Activated T-cell treated with anti-CD3 and anti-CD28 coated beads, Interleukin-2, amount 50 U/mL, for 4 hours (primary cell): ENCODE measurements around the gene JAKMIP1. TPM values are rescaled to one million over a fixed set of nuclear protein-coding genes. Genes with fewer than 3 reads are reported as not detected.

Source experiments
- ATAC-seq, 2 donors: fragments of 200-7000 bp; cut with Tn5 transposase; one replicate each; pipeline ENCODE4 v1.10.0; 2021
- DNase-seq: peaks from one replicate; pipeline ENCODE4 v3.0.0-alpha.2; 2020
- H3K27me3 Mint-ChIP-seq: one replicate; pipeline ENCODE4 v1.8.0; 2021; ENCODE audit warnings: low read depth, mixed read lengths
- H3K36me3 Mint-ChIP-seq: one replicate; pipeline ENCODE4 v1.8.0; 2022; ENCODE audit warnings: mixed read lengths; ENCODE audit not compliant: insufficient read depth
- H3K4me1 Mint-ChIP-seq: one replicate; pipeline ENCODE4 v1.8.0; 2021; ENCODE audit warnings: low read depth, mixed read lengths
- H3K4me3 Mint-ChIP-seq: one replicate; pipeline ENCODE4 v1.8.0; 2021; ENCODE audit warnings: mild to moderate bottlenecking, moderate library complexity, mixed read lengths
- H3K9me3 Mint-ChIP-seq: one replicate; pipeline ENCODE4 v1.8.0; 2021; ENCODE audit warnings: mixed read lengths
- total RNA-seq, 3 donors: library from RNA; stranded (reverse); gene quantifications; one replicate each; pipeline ENCODE4 v1.2.1, GENCODE V29; 2021

JAKMIP1 gene
- total RNA-seq, 3 donors from 2014 or later, result 1.1 to 3.7 (median 3.3) TPM

GRCh38 chr4:6123541-6123940 lies 76.8 kb downstream of the JAKMIP1 start:
- no peaks in the 10 kb centered on the region for H3K27me3 Mint-ChIP-seq
- no peaks in the 10 kb centered on the region for H3K9me3 Mint-ChIP-seq
- H3K4me1 Mint-ChIP-seq, result no peaks in the 10 kb centered on the region
- ATAC-seq (no peak), DNase-seq (no peak)
- H3K36me3 Mint-ChIP-seq, result no peaks in the 10 kb centered on the region
- H3K4me3 Mint-ChIP-seq, result no peak overlapping the region

DNA sequence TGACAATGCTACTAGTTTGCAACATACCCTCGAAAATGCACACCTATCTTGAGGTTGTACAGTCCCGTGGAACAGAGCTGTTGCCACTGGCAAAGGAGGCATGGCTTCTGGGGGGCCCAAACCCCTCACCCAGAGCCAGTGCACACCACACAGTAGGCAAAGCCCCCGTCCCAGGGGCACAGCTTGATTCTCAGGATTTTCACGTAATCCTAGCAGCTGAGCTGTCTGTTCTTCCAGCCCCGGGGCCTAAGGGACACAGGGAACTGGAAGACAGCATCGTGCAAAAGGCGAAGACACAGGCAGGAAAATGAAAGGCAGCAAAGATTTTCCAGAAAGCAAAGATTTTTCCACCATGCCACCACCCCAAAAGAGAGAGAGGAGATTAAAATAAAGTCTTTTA lies 77.2 kb downstream of the JAKMIP1 start:
- Mint-ChIP-seq H3K4me3 (no peak overlapping the region), H3K27me3 (no peaks in the 10 kb centered on the region), H3K9me3 (no peaks in the 10 kb centered on the region), H3K4me1 (no peaks in the 10 kb centered on the region), H3K36me3 (no peaks in the 10 kb centered on the region)
- no peak for DNase-seq
- ATAC-seq, result no peak

DNA sequence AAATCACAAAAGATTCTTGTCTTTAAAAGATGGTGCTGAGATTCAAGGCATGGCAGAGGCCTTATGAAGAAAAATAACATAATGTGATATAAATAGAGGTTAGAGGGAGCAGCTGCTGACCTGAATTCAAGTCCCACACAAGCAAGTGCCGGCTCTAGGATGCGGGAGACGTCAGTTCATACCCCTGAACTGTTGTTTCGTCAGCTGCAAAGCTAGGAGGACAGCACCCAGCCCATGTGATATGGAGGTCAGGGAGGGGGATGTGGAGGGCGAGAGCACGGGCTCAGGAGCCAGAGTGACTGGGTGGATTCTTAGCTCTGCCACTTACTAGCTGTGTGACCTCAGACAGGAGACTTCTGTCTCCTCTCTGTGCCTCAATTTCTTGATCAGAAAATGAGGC lies 77.9 kb downstream of the JAKMIP1 start:
- H3K36me3 Mint-ChIP-seq, result no peaks in the 10 kb centered on the region
- H3K4me1 Mint-ChIP-seq, result no peaks in the 10 kb centered on the region
- no peaks in the 10 kb centered on the region for H3K9me3 Mint-ChIP-seq
- H3K4me3 Mint-ChIP-seq, result no peak overlapping the region
- H3K27me3 Mint-ChIP-seq, result no peaks in the 10 kb centered on the region
- DNase-seq, result no peak
- no peak for ATAC-seq

DNA sequence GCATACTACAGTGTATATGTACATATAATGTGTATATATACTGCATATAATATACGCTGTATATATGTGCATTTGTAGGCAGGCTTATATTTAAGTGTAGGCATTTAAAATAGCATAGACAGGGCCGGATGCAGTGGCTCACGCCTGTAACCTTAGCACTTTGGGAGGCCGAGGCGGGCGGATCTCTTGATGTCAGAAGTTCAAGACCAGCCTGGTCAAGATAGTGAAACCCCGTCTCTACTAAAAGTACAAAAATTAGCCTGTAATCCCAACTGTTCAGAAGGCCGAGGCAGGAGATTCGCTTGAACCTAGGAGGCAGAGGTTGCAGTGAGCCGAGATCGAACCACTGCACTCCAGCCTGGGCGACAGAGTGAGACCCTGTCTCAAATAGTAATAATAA lies 78.4 kb downstream of the JAKMIP1 start:
- H3K27me3 Mint-ChIP-seq, result peaks cover 2% of the 10 kb centered on the region
- DNase-seq, result no peak
- H3K4me1 Mint-ChIP-seq, result no peaks in the 10 kb centered on the region
- no peaks in the 10 kb centered on the region for H3K9me3 Mint-ChIP-seq
- no peak for ATAC-seq
- no peaks in the 10 kb centered on the region for H3K36me3 Mint-ChIP-seq
- no peak overlapping the region for H3K4me3 Mint-ChIP-seq

DNA sequence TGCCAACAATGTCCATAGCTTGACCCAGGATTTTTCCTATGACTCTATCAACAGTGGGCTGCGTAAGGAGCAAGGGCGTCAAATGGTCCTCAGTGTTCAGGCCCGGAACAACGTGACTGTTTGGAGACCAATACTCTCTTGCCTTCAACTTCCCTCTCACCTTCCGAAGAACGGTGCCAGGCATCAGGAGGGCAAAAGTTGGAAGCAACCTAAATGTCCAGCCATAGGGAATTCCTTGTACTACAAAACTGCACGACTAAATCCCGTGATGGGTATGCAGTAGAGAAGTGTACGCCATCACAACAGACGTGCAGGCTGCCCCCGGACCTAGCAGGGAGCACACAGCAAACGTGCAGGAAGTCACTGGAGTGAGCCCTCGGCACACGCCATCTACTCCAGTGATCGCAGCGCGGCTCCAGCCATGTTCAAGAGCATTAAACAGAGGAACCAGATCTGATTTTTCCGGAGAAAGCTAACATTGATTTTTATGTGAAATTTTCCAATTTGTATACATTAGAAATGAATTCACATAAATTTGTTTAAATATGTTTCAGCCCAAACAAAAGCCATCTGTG lies 79.0 kb downstream of the JAKMIP1 start:
- H3K4me1 Mint-ChIP-seq, result no peaks in the 10 kb centered on the region
- no peak overlapping the region for H3K4me3 Mint-ChIP-seq
- peaks cover 6% of the 10 kb centered on the region for H3K27me3 Mint-ChIP-seq
- DNase-seq (no peak), ATAC-seq (no peak)
- no peaks in the 10 kb centered on the region for H3K9me3 Mint-ChIP-seq
- H3K36me3 Mint-ChIP-seq, result no peaks in the 10 kb centered on the region

DNA sequence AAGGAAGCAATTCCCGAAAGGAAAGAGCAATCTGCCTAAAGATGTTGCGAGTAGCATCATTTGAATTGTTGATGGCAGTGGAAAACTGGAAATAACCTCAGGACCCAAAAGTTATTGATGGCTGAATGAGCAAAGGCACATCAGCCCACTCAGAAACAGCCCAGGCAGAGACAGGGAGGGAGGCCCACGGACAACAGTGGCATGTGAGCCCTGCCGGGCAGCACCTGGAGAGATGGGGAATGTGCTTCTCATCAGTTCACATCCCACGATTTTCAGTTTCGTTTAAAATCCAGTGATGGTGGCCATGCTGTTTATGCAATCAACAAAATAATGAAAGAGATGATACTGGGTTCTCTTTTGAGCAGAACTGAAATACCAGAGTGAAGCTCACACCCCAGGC lies 80.0 kb downstream of the JAKMIP1 start:
- Mint-ChIP-seq H3K9me3 (no peaks in the 10 kb centered on the region), H3K36me3 (no peaks in the 10 kb centered on the region), H3K4me3 (no peak overlapping the region), H3K4me1 (no peaks in the 10 kb centered on the region), H3K27me3 (peaks cover 6% of the 10 kb centered on the region)
- DNase-seq (no peak), ATAC-seq (no peak)

GRCh38 chr4:6119507-6120020 lies 80.8 kb downstream of the JAKMIP1 start:
- no peaks in the 10 kb centered on the region for H3K9me3 Mint-ChIP-seq
- no peak for ATAC-seq
- H3K36me3 Mint-ChIP-seq, result no peaks in the 10 kb centered on the region
- peaks cover 6% of the 10 kb centered on the region for H3K27me3 Mint-ChIP-seq
- DNase-seq, result no peak
- no peak overlapping the region for H3K4me3 Mint-ChIP-seq
- no peaks in the 10 kb centered on the region for H3K4me1 Mint-ChIP-seq

DNA sequence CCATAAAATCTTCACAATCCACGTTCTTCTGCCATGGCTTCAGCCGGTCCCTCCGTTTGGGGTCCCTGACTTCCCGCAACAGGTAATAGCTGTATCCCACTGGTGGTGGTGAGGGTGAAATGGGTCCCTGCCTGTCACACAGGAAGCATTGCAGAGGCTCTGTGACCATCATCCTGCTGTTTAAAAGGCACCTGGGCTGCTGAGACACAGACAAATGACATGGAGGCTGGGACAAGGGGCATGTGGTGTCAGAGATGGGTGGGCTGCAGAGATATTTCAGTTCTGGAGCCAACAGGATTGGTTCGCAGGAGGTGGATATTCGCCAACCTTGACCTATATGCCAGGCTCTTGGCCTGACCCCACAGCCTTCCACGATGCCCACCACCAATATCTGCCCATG lies 82.1 kb downstream of the JAKMIP1 start:
- Mint-ChIP-seq H3K4me3 (no peak overlapping the region), H3K36me3 (no peaks in the 10 kb centered on the region), H3K4me1 (no peaks in the 10 kb centered on the region), H3K9me3 (no peaks in the 10 kb centered on the region), H3K27me3 (peaks cover 9% of the 10 kb centered on the region)
- DNase-seq (no peak), ATAC-seq (no peak)

- DNase-seq (no peak), ATAC-seq (no peak)
- H3K36me3 Mint-ChIP-seq, result no peaks in the 10 kb centered on the region
- H3K9me3 Mint-ChIP-seq, result no peaks in the 10 kb centered on the region
- H3K4me3 Mint-ChIP-seq, result no peak overlapping the region
- peaks cover 9% of the 10 kb centered on the region for H3K27me3 Mint-ChIP-seq
- H3K4me1 Mint-ChIP-seq, result no peaks in the 10 kb centered on the region
Measured at GRCh38 chr4:6116696-6117285, 83.6 kb downstream of the JAKMIP1 start.

- Mint-ChIP-seq H3K4me3 (no peak overlapping the region), H3K4me1 (no peaks in the 10 kb centered on the region), H3K27me3 (peaks cover 9% of the 10 kb centered on the region), H3K9me3 (no peaks in the 10 kb centered on the region), H3K36me3 (no peaks in the 10 kb centered on the region)
- no peak for ATAC-seq
- DNase-seq, result no peak
Measured at GRCh38 chr4:6115746-6116586, 84.4 kb downstream of the JAKMIP1 start.

DNA sequence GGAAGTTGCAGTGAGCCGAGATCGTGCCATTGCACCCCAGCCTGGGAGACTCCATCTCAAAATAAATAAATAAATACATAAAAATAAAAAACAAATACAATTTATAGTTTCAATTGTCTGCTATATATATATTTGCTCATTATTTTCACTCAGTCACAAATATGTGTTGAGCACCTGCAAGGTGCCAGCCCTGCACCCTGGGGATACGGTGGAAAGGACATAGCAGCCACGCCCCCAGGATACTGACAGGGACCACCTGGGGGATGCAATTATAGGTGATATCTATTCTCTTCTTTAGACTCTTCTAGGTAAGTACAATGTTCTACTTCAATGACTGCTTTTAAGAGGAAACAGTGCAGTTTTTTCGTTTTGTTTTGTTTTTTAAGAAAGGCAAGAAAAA lies 85.0 kb downstream of the JAKMIP1 start:
- H3K9me3 Mint-ChIP-seq, result no peaks in the 10 kb centered on the region
- no peak for DNase-seq
- H3K36me3 Mint-ChIP-seq, result no peaks in the 10 kb centered on the region
- no peak overlapping the region for H3K4me3 Mint-ChIP-seq
- H3K27me3 Mint-ChIP-seq, result peaks cover 9% of the 10 kb centered on the region
- ATAC-seq, result no peak
- no peaks in the 10 kb centered on the region for H3K4me1 Mint-ChIP-seq

DNA sequence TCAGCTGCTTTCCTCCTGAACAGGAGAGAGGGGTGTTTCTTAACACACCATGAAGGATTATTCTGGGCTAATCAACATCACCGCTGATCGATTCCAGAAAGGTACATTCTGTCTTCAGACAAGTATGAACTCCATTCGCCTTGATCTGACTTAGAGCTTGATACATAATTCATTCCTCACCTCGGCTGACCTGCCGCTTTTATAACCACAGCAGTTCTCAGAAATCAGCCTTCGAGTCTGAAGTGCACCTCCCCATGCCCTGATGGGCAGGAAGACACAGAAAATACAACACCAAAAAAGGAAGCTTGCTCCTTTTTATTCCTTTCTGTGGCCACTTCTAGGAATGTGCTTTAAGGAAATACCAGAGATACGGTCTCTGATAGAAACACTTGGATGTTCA lies 85.7 kb downstream of the JAKMIP1 start:
- no peaks in the 10 kb centered on the region for H3K9me3 Mint-ChIP-seq
- peaks cover 9% of the 10 kb centered on the region for H3K27me3 Mint-ChIP-seq
- DNase-seq (no peak), ATAC-seq (no peak)
- no peaks in the 10 kb centered on the region for H3K4me1 Mint-ChIP-seq
- H3K4me3 Mint-ChIP-seq, result no peak overlapping the region
- no peaks in the 10 kb centered on the region for H3K36me3 Mint-ChIP-seq

GRCh38 chr4:6114181-6114580 lies 86.2 kb downstream of the JAKMIP1 start:
- Mint-ChIP-seq H3K36me3 (no peaks in the 10 kb centered on the region), H3K9me3 (no peaks in the 10 kb centered on the region), H3K4me3 (no peak overlapping the region), H3K4me1 (no peaks in the 10 kb centered on the region), H3K27me3 (peaks cover 9% of the 10 kb centered on the region)
- no peak for ATAC-seq
- DNase-seq, result no peak

- H3K27me3 Mint-ChIP-seq, result peaks cover 9% of the 10 kb centered on the region
- DNase-seq (no peak), ATAC-seq (no peak)
- H3K9me3 Mint-ChIP-seq, result no peaks in the 10 kb centered on the region
- no peaks in the 10 kb centered on the region for H3K4me1 Mint-ChIP-seq
- no peak overlapping the region for H3K4me3 Mint-ChIP-seq
- no peaks in the 10 kb centered on the region for H3K36me3 Mint-ChIP-seq
Measured at GRCh38 chr4:6113641-6114040, 86.7 kb downstream of the JAKMIP1 start.
